ENCODE data around the gene SMG6.

DNA sequence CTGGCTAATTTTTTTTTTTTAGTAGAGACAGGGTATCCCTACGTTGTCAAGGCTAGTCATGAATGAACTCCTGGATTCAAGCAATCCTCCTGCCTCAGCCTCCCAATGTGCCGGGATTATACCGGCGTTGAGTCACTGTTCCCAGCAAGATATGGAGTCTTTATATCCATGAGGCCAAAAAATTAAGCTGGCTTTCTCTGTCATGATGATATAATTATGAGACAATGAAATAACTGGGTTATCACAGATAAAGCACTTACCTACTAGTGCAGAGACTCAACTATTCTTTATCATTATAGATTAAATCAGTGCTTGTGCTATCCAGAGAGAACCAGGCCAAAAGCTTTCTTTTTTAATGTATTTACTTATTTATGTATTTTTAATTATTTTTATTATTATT is 36.2 kb downstream of the SMG6 start:
- TF ChIP-seq POLR2A (IDR thresholded peaks at IDR 0.05) = no peak
- TF ChIP-seq, protein P1, sequence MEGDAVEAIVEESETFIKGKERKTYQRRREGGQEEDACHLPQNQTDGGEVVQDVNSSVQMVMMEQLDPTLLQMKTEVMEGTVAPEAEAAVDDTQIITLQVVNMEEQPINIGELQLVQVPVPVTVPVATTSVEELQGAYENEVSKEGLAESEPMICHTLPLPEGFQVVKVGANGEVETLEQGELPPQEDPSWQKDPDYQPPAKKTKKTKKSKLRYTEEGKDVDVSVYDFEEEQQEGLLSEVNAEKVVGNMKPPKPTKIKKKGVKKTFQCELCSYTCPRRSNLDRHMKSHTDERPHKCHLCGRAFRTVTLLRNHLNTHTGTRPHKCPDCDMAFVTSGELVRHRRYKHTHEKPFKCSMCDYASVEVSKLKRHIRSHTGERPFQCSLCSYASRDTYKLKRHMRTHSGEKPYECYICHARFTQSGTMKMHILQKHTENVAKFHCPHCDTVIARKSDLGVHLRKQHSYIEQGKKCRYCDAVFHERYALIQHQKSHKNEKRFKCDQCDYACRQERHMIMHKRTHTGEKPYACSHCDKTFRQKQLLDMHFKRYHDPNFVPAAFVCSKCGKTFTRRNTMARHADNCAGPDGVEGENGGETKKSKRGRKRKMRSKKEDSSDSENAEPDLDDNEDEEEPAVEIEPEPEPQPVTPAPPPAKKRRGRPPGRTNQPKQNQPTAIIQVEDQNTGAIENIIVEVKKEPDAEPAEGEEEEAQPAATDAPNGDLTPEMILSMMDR (IDR thresholded peaks at IDR 0.05) = no peak

All from uterus (tissue), 2 donors.